Loucy (cell line): Measurements from ENCODE around the gene NFIX.
A peak's percentile ranks its signal among the peaks of the same experiment; 100 is the strongest.

Experiments
- H2AFZ ChIP-seq: fragments of 200-600 bp; sonication (generic); 2 replicates; pipeline ENCODE4 v1.6.0; 2016; ENCODE audit warnings: antibody characterized with exemption, mild to moderate bottlenecking, low read length, moderate library complexity
- H3F3A ChIP-seq: fragments of 200-600 bp; 2 replicates; pipeline ENCODE4 v1.6.0; 2016; ENCODE audit warnings: antibody characterized with exemption, low read depth, mild to moderate bottlenecking
- H3K27me3 ChIP-seq: fragments of 200-600 bp; sonication (generic); 2 replicates; pipeline ENCODE4 v1.6.1; 2014; ENCODE audit warnings: low read length, mild to moderate bottlenecking; ENCODE audit not compliant: insufficient read depth, poor library complexity, severe bottlenecking
- H3K36me3 ChIP-seq: fragments of 200-600 bp; sonication (generic); 2 replicates; pipeline ENCODE4 v1.6.1; 2016; ENCODE audit warnings: low read length; ENCODE audit not compliant: insufficient read depth
- H3K4me1 ChIP-seq: fragments of 200-600 bp; sonication (generic); 2 replicates; pipeline ENCODE4 v1.5.1; 2014; ENCODE audit warnings: low read length, mild to moderate bottlenecking; ENCODE audit not compliant: insufficient read depth, poor library complexity, severe bottlenecking
- H3K4me2 ChIP-seq: fragments of 200-600 bp; sonication (generic); 2 replicates; pipeline ENCODE4 v1.6.0; 2014; ENCODE audit warnings: antibody characterized with exemption, low read length, low read depth, mild to moderate bottlenecking; ENCODE audit not compliant: poor library complexity, severe bottlenecking
- H3K4me3 ChIP-seq: fragments of 200-600 bp; sonication (generic); 2 replicates; pipeline ENCODE4 v1.5.1; 2014; ENCODE audit warnings: low read length, mild to moderate bottlenecking, mixed read lengths; ENCODE audit not compliant: poor library complexity, severe bottlenecking
- H3K79me2 ChIP-seq: fragments of 200-600 bp; sonication (generic); 2 replicates; pipeline ENCODE4 v1.6.1; 2014; ENCODE audit warnings: low read length; ENCODE audit not compliant: insufficient read depth
- H3K9ac ChIP-seq: fragments of 200-600 bp; sonication (generic); 2 replicates; pipeline ENCODE4 v1.6.0; 2014; ENCODE audit warnings: mild to moderate bottlenecking, low read depth, low read length, moderate library complexity; ENCODE audit not compliant: poor library complexity, severe bottlenecking
- H3K9me2 ChIP-seq: fragments of 200-600 bp; sonication (generic); replicated peaks from 2 replicates; pipeline ENCODE4 v1.6.1; 2016; ENCODE audit warnings: low read depth, low read length, mixed read lengths
- H3K9me3 ChIP-seq: fragments of 200-600 bp; sonication (generic); 2 replicates; pipeline ENCODE4 v1.6.1; 2014; ENCODE audit warnings: mild to moderate bottlenecking, antibody characterized with exemption, low read length, low read depth; ENCODE audit not compliant: insufficient read depth
- H4K20me1 ChIP-seq: fragments of 200-600 bp; sonication (generic); 2 replicates; pipeline ENCODE4 v1.6.0; 2014; ENCODE audit warnings: antibody characterized with exemption, low read length, mild to moderate bottlenecking; ENCODE audit not compliant: insufficient read depth, poor library complexity, severe bottlenecking
- EZH2phosphoT487 ChIP-seq: fragments of 200-600 bp; IDR thresholded peaks from 2 replicates; pipeline ENCODE4 v1.6.1; 2018; ENCODE audit warnings: antibody characterized with exemption, mild to moderate bottlenecking, moderate library complexity, borderline replicate concordance
- TF ChIP-seq, protein P1 (sequence below): fragments of 200-600 bp; sonication (generic); conservative IDR thresholded peaks from 2 replicates; pipeline ENCODE4 v1.5.1; 2014; ENCODE audit warnings: mild to moderate bottlenecking, antibody characterized with exemption, low read length

NFIX gene

DNA sequence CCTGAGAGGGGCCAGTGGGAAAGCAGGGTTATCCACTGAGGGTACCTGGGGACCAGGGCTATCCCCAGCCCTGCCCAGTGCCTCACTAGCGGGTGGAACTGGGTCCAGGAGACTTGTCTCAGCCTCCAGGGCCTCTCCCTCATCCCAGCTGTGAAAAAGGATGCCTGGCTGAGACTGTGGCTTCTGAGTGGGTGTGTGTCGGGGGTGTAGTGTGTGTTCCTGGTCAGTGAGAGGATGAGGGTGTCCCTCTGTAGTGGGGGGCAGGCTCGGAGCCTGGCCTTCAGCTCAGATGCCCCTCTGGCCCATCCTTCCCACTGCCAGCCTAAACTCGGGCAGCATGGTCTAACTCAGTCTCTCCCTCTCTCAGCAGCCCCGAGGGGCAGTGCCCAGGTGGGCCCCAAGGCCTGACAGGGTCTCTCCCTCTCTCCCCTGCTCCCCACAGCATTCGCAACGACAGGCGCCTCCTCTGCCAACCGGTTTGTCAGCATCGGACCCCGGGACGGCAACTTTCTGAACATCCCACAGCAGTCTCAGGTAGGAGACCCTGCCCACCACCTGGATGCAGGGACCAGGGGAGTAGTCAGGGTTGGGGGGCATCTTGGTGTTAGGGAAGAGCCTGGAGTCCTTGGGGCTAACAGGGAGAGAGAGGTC is 94.7 kb downstream of the NFIX start:
- Histone ChIP-seq H3K9me3 (no peaks in the 10 kb centered on the region), H3K79me2 (peaks cover 8% of the 10 kb centered on the region; the same call in 1 of the 2 replicates), H4K20me1 (peaks cover 6% of the 10 kb centered on the region), H3F3A (0 out of 2 replicates have a peak, but pooled peaks cover 5% of the 10 kb centered on the region), H3K4me3 (no peak overlapping the region), H3K27me3 (no peaks in the 10 kb centered on the region), H3K36me3 (no peaks in the 10 kb centered on the region), H3K4me1 (peaks cover 11% of the 10 kb centered on the region), H3K9me2 (no peaks in the 10 kb centered on the region), H3K9ac (no peak overlapping the region), H2AFZ (no peak overlapping the region), H3K4me2 (no peak overlapping the region)
- no peak for TF ChIP-seq EZH2phosphoT487

DNA sequence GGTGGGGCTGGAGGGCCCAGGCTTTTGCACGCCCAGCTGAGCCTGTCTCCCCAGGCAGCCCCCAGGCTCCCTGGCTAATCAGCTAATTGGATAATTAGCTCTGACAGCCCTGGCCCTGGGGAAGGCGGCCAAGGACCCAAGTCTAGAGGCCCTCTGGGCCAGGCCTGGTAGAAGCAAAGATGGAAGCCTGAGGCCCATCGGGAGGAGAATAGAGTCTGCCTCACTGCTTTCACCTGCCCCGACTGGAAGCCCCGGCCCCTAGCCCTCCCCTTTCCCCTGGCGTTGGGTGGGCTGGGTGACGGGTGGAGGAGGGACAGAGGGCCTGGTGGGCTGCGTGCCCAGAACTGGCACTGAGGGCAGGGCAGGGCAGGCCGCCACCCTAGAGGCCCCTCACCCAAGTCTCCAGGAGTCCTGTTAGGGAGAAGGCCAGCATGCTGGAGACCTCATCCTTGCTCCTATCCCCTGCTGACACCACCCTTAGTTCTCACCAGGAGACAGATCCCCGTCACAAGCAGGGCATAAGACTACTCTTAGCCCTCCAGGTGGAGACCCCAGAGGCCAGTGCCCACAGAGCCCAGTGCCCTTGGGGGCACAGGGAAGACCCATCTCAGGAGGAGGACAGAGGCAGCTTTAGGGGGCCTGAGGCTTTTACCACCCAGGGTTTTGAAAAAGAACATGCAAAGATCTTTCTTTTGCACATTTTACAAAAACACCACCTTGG is 95.4 kb downstream of the NFIX start:
- 0 out of 2 replicates have a peak, but pooled peaks cover 5% of the 10 kb centered on the region for H3F3A ChIP-seq
- no peaks in the 10 kb centered on the region for H3K9me3 ChIP-seq
- TF ChIP-seq, protein P1, sequence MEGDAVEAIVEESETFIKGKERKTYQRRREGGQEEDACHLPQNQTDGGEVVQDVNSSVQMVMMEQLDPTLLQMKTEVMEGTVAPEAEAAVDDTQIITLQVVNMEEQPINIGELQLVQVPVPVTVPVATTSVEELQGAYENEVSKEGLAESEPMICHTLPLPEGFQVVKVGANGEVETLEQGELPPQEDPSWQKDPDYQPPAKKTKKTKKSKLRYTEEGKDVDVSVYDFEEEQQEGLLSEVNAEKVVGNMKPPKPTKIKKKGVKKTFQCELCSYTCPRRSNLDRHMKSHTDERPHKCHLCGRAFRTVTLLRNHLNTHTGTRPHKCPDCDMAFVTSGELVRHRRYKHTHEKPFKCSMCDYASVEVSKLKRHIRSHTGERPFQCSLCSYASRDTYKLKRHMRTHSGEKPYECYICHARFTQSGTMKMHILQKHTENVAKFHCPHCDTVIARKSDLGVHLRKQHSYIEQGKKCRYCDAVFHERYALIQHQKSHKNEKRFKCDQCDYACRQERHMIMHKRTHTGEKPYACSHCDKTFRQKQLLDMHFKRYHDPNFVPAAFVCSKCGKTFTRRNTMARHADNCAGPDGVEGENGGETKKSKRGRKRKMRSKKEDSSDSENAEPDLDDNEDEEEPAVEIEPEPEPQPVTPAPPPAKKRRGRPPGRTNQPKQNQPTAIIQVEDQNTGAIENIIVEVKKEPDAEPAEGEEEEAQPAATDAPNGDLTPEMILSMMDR, result no peak
- TF ChIP-seq EZH2phosphoT487, result no peak
- H4K20me1 ChIP-seq, result peaks cover 6% of the 10 kb centered on the region
- H3K9ac ChIP-seq, result peak overlapping the region; percentile 8
- H3K4me1 ChIP-seq, result peaks cover 11% of the 10 kb centered on the region
- H3K4me3 ChIP-seq, result no peak overlapping the region
- peaks cover 8% of the 10 kb centered on the region; the same call in 1 of the 2 replicates for H3K79me2 ChIP-seq
- no peak overlapping the region for H3K4me2 ChIP-seq
- no peaks in the 10 kb centered on the region for H3K36me3 ChIP-seq
- H3K9me2 ChIP-seq, result no peaks in the 10 kb centered on the region
- no peaks in the 10 kb centered on the region for H3K27me3 ChIP-seq
- no peak overlapping the region for H2AFZ ChIP-seq

DNA sequence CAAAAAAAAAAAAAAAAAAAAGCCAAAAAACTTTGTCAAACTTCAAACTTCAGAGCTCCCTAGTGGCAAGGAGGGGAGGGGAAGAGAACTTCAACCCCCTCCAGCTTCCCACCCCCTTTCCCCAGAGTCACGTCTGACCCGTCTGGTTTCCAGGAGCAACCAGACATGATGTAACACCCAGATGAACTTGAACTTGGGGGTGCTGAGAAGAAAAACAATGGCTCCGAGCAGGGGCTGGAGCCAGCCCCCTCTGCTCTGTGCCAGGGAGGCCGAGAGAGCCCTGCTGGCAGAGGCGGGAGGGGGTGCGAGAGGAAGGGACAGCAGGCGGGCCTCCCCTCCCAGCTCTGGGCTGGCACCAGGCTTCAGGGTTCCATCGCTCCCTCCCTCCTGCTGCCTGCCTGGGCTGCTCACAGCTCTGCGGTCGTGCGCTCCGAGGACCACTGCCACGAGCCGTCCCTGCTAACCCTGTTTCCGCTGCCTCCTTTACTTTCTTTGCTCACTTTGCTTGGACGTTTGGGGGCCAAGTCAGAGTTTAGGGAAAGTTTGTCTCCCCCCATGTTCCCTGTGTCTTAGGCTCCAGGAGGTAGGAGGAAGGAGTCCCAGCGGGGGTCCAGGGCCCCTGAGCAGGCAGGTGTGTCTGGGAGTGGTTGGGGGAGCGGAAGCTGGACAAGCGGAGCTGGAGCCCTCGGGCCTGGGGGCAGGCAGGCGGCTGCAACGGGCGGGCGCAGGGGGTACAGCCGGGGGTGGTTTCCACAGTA is 96.3 kb downstream of the NFIX start:
- Histone ChIP-seq H2AFZ (no peak overlapping the region), H3K9me2 (no peaks in the 10 kb centered on the region), H3K4me2 (no peak overlapping the region), H3K9me3 (no peaks in the 10 kb centered on the region), H4K20me1 (peaks cover 15% of the 10 kb centered on the region), H3K79me2 (peaks cover 17% of the 10 kb centered on the region), H3K36me3 (no peaks in the 10 kb centered on the region), H3K4me3 (no peak overlapping the region), H3K27me3 (no peaks in the 10 kb centered on the region), H3K4me1 (peaks cover 11% of the 10 kb centered on the region), H3K9ac (peak overlapping the region; percentile 8), H3F3A (0 out of 2 replicates have a peak, but pooled peaks cover 10% of the 10 kb centered on the region)
- TF ChIP-seq EZH2phosphoT487, result no peak
- TF ChIP-seq, protein P1, result no peak
